ENCODE data around the gene ASTL.

GRCh38 chr2:96129528-96130120, 8.7 kb downstream of the ASTL start:
- TF ChIP-seq CTCF (IDR thresholded peaks at IDR 0.05; ENCODE audit: insufficient read depth, low read depth, low read length): no peak
- no peak for TF ChIP-seq EZH2 (IDR thresholded peaks at IDR 0.05; ENCODE audit: insufficient read depth, low read length)

All from astrocyte (in vitro differentiated cells and primary cell).